Skin epidermis (tissue), 12 donors: ENCODE measurements around the gene PRDM8.

Experiments used
- H3K27ac ChIP-seq, 21 experiments: fragments of 200-600 bp; sonication (generic) in 11 of 21; one replicate each; pipeline ENCODE4 v1.5.0; 2020; ENCODE audit warnings: mild to moderate bottlenecking in 3 of 21, inconsistent platforms in 2 of 21, moderate library complexity in 2 of 21
- H3K4me3 ChIP-seq, 7 experiments: fragments of 200-600 bp; sonication (generic) in 2 of 7; one replicate each; pipeline ENCODE4 v1.5.0; 2020; ENCODE audit warnings: inconsistent platforms in 2 of 7, mild to moderate bottlenecking in 2 of 7, moderate library complexity in 1 of 7

The PRDM8 gene

GRCh38 chr4:80252953-80253352 lies 55.6 kb downstream of the PRDM8 start:
- no peak overlapping the region for H3K4me3 ChIP-seq
- H3K27ac ChIP-seq, result no peak overlapping the region

DNA sequence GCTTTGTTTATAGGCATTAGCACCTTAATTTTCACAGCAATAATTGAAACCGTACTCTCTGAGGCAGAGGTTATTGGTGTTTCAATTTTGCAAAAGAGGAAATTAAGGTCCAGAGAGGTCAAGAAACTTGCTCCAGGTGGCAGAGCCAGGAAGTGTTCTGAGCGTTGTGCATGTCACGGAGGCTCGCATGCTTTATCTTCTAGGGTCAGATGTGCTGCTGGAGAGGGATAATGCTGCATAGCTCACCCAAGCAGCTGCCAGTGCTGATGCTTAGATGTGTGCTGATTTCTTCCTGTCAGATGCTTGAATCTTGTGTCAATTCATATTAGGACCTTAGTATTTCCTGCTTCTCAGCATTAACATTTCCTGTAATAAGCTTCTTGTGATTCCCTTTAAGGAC lies 56.2 kb downstream of the PRDM8 start:
- no peak overlapping the region for H3K4me3 ChIP-seq
- H3K27ac ChIP-seq, result no peak overlapping the region
